PC-9 (cell line): ENCODE measurements around the gene CAPN15. TPM values are rescaled to one million over a fixed set of nuclear protein-coding genes. Genes with fewer than 3 reads are reported as not detected.

Experiments
- BruUV-seq: library from RNA; stranded (reverse); fragments of 400-500 nt; replicated peaks from 2 replicates; lab custom pipeline; 2021; lab: Mats Ljungman, UMichigan
- CTCF ChIA-PET: fragments of 300-600 bp; sonication (Branson Sonifier 250); formaldehyde crosslinking; loops from one replicate; lab custom pipeline; 2022; ENCODE audit warnings: antibody characterized with exemption; lab: Charles Lee
- POLR2A ChIA-PET: fragments of 300-600 bp; sonication (Branson Sonifier 250); formaldehyde crosslinking; loops from one replicate; lab custom pipeline; 2022; ENCODE audit warnings: antibody characterized with exemption; ENCODE audit not compliant: unreplicated experiment; lab: Charles Lee
- DNase-seq, 2 experiments: peaks; one replicate each; pipeline versions ENCODE4 v3.0.0 to v3.0.0-alpha.2; 2015 to 2022; ENCODE audit warnings: mixed read lengths in 1 of 2
- H2AFZ ChIP-seq: fragments of 200-600 bp; sonication (generic); 2 replicates; pipeline ENCODE4 v1.8.1; 2017; ENCODE audit warnings: antibody characterized with exemption
- H3F3A ChIP-seq: fragments of 200-600 bp; sonication (generic); 2 replicates; pipeline ENCODE4 v1.8.1; 2017; ENCODE audit warnings: antibody characterized with exemption, mild to moderate bottlenecking, low read depth; ENCODE audit not compliant: insufficient read depth
- H3K27ac ChIP-seq: fragments of 200-600 bp; sonication (generic); 2 replicates; pipeline ENCODE4 v1.6.1; 2016; ENCODE audit warnings: mixed run types
- H3K27me3 ChIP-seq: fragments of 200-600 bp; sonication (generic); 2 replicates; pipeline ENCODE4 v1.6.1; 2016; ENCODE audit warnings: low read depth, mixed run types; ENCODE audit not compliant: insufficient read depth
- H3K36me3 ChIP-seq: fragments of 200-600 bp; sonication (generic); 2 replicates; pipeline ENCODE4 v1.6.1; 2016; ENCODE audit warnings: low read depth, mixed run types
- H3K4me1 ChIP-seq: fragments of 200-600 bp; sonication (generic); replicated peaks from 2 replicates; pipeline ENCODE4 v1.6.1; 2016; ENCODE audit warnings: mixed run types; ENCODE audit not compliant: insufficient read depth
- H3K4me2 ChIP-seq: fragments of 200-600 bp; sonication (generic); 2 replicates; pipeline ENCODE4 v1.6.1; 2017; ENCODE audit warnings: mixed run types
- H3K4me3 ChIP-seq: fragments of 200-600 bp; sonication (generic); 2 replicates; pipeline ENCODE4 v1.6.1; 2016; ENCODE audit warnings: mixed run types
- H3K79me2 ChIP-seq: fragments of 200-600 bp; sonication (generic); 2 replicates; pipeline ENCODE4 v1.6.1; 2017; ENCODE audit warnings: low read depth, mixed run types
- H3K9me2 ChIP-seq: fragments of 200-600 bp; sonication (generic); 2 replicates; pipeline ENCODE4 v1.8.1; 2017; ENCODE audit warnings: mild to moderate bottlenecking; ENCODE audit not compliant: insufficient read depth
- H3K9me3 ChIP-seq: fragments of 200-600 bp; sonication (generic); 2 replicates; pipeline ENCODE4 v1.8.1; 2016; ENCODE audit warnings: low read depth; ENCODE audit not compliant: insufficient read depth
- H4K20me1 ChIP-seq: fragments of 200-600 bp; sonication (generic); 2 replicates; pipeline ENCODE4 v1.8.1; 2017; ENCODE audit not compliant: insufficient read depth
- CTCF ChIP-seq: fragments of 200-600 bp; sonication (generic); conservative IDR thresholded peaks from 2 replicates; pipeline ENCODE4 v1.6.1; 2017; ENCODE audit warnings: mixed run types, antibody characterized with exemption, mild to moderate bottlenecking, moderate library complexity
- EZH2 ChIP-seq: fragments of 200-600 bp; sonication (generic); IDR thresholded peaks from 2 replicates; pipeline ENCODE4 v1.8.0; 2017; ENCODE audit warnings: antibody characterized with exemption, low read depth
- intact Hi-C: fragments of 100-400 bp; cut with micrococcal nuclease; formaldehyde crosslinking; loops from one replicate; pipeline ENCODE4 v1.10.0; 2022; ENCODE audit not compliant: unreplicated experiment
- total RNA-seq: library from RNA; stranded (reverse); gene quantifications from 2 replicates; pipeline ENCODE4 v1.2.3, GENCODE V29; 2021

The CAPN15 gene
- total RNA-seq, 1 experiment from 2014 or later, result 66.8 TPM

- TF ChIP-seq EZH2, result no peak
- TF ChIP-seq CTCF, result no peak
- no peak within 1 kb of the TSS for H3K4me2 ChIP-seq
- no peak within 1 kb of the TSS for H2AFZ ChIP-seq
- no peaks in the 10 kb centered on the region; the same call in 1 of the 2 replicates for H3F3A ChIP-seq
- no TSS peak for BruUV-seq
- peaks cover 12% of the 10 kb centered on the region for H3K79me2 ChIP-seq
- ChIA-PET POLR2A (no interaction called here), CTCF (no interaction called here)
- H4K20me1 ChIP-seq, result no peaks in the 10 kb centered on the region; the same call in 1 of the 2 replicates
- H3K27ac ChIP-seq, result no peak within 1 kb of the TSS
- H3K27me3 ChIP-seq, result no peaks in the 10 kb centered on the region
- no peaks in the 10 kb centered on the region for H3K9me2 ChIP-seq
- intact Hi-C loops, result no loop called here
- peaks cover 15% of the 10 kb centered on the region for H3K4me1 ChIP-seq
- no peak for DNase-seq
- H3K4me3 ChIP-seq, result no peak within 1 kb of the TSS
- H3K36me3 ChIP-seq, result no peaks in the 10 kb centered on the region
- H3K9me3 ChIP-seq, result no peaks in the 10 kb centered on the region
These were observed 39.2 kb downstream of the CAPN15 start, which contains the start of gene NHLRC4 for GRCh38 chr16:566475-567372. NHLRC4 (plus strand) TSS chr16:567005; CDS start chr16:568048, 1,043 bp downstream.

GRCh38 chr16:567373-568256 is 40.1 kb downstream of the CAPN15 start:
- Histone ChIP-seq H3K4me3 (no peak overlapping the region), H3K9me3 (no peaks in the 10 kb centered on the region), H3K27me3 (no peaks in the 10 kb centered on the region), H3K27ac (no peak overlapping the region), H3K4me2 (no peak overlapping the region), H3K9me2 (no peaks in the 10 kb centered on the region), H2AFZ (no peak overlapping the region), H3F3A (no peaks in the 10 kb centered on the region; the same call in 1 of the 2 replicates), H3K4me1 (peaks cover 15% of the 10 kb centered on the region), H3K79me2 (peaks cover 17% of the 10 kb centered on the region), H4K20me1 (peaks cover 5% of the 10 kb centered on the region; the same call in 1 of the 2 replicates), H3K36me3 (no peaks in the 10 kb centered on the region)
- no peak for DNase-seq
- ChIA-PET CTCF (no interaction called here), POLR2A (no interaction called here)
- BruUV-seq, result no TSS peak
- TF ChIP-seq CTCF, result no peak
- TF ChIP-seq EZH2, result no peak
- intact Hi-C loops, result loop anchor here (2.0 kb wide), 1 partner anchor 33 kb away; no protein-coding TSS in a partner anchor
